ENCODE data around the gene NOS1AP.
"Not testable (repeated sequence)": the region's sequence is repeated elsewhere in the genome, so short reads cannot be mapped to it uniquely, and the experiment has no call there.

The NOS1AP gene

DNA sequence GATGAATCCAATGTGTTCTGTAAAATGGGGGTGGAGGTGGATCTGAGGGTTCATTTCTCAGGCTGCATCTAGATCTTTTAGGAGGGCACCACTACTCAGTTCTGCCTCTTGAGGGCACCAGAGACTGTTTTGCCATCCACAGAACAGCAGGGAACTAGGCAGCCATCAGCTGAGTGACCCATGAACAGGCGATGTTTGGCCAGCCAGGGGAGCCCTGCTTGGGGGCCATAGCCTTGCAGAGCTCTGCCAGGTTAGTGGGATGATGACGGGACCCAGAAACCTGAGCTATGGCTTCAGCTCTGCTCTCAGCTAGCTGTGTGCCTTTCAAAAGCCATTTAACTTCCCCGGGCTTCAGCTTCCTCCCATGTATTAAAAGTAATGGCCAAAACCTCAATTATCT is 13.4 kb upstream of the NOS1AP start:
- DNase-seq (ENCODE audit: low read depth, low spot score), result no peak
- no peak overlapping the region for H3K27ac ChIP-seq

DNA sequence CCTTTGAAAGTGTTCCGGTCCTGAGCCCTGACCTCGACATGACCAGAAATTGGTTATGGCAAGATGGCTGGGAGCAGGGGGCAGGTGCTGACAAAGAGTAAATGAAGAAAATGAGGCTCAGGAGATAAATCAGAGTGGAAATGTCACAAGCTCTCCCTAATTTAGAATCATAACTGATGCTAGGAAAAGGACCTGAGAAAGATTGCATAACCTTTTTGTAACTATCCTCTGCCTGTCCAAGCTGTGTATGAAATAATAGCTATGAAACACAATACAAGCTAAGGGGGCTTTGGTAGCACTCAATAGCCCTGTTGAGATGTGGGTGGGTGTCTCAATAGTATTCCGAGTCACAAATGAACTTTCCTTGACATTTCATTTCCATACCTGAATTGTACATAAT is 12.9 kb upstream of the NOS1AP start:
- no peak for DNase-seq (ENCODE audit: low read depth, low spot score)
- H3K27ac ChIP-seq, result no peak overlapping the region

DNA sequence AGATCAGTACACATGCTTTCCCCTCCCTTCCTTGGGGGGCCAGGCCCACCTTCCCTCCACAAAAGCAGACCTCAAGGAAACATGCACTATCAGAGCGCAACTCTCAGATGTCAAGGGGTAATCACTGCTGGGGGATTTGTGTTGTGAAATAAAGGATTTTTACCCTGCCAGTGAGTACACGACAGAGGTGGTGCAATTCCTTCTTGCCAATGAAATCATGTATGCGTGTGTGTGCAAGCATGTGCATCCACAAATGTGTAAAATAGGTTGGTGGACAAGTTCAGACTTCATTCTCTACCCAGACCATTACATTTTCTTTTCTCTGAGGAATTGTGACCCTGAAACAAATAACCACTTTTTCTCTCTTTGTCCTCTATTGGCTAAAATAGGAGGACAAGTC is 9.8 kb upstream of the NOS1AP start:
- DNase-seq (ENCODE audit: low read depth, low spot score), result no peak
- H3K27ac ChIP-seq, result no peak overlapping the region

DNA sequence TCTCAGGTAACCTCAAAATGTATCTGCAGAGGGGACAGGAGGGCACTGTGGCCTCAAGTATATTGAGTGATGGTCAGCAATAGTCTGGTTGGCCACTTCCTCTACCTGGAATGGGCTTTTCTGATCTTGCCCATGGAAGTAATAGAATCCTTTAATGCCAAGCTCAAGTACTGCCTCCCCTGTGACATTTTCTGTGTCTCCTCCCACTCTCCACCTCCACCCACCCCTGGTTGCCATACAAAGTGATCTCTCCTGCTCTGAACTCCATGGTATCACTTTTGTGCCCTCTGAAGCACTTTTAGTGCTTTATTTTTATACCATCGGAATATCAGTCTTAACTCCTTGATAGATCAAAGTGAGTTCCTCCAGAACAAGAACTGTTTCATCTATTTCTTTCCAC is 9.2 kb upstream of the NOS1AP start:
- H3K27ac ChIP-seq, result no peak overlapping the region
- DNase-seq (ENCODE audit: low read depth, low spot score), result no peak

DNA sequence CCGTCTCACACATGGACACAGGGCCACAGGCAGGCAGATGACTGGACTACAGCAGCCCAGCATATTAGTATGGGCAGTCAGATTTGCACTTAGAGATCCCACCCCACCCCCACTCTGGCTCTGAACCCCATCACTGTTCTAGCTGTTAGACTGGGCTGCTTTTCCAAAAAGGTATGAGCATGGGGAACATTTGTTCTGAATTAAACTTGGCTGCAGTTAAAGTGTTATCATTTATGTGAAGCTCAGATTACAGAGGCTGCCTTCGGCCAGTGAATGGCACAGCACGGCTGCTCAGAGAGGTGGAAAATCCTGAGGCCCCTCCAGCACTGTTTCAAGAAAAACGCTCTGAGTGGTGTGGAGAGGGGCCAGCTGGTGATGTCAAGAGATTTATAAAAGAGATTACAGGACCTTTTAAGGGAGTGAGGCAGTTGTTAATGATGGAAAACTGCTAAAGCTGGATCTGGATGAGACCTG is 6.9 kb upstream of the NOS1AP start:
- DNase-seq (ENCODE audit: low read depth, low spot score), result no peak
- H3K27ac ChIP-seq, result no peak overlapping the region

DNA sequence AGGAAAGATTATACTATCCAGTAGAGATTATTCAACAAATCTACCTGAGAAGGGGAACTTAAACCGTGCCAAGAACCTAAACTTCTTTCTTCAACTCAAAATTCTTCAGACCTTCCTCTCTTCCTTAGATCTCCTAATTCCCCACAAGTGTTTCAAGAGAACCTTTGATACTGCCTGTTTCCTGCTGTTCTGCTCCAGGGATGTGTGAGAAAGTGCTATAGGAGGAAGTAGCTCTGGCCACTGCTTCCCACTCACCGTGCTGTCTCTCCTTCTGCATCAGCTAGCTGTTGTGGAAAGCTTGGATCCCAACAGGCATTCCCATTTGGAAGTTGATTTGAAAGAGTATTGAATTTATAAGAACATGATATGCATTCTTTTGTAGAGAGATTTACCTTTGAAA is 4.5 kb upstream of the NOS1AP start:
- no peak for DNase-seq (ENCODE audit: low read depth, low spot score)

DNA sequence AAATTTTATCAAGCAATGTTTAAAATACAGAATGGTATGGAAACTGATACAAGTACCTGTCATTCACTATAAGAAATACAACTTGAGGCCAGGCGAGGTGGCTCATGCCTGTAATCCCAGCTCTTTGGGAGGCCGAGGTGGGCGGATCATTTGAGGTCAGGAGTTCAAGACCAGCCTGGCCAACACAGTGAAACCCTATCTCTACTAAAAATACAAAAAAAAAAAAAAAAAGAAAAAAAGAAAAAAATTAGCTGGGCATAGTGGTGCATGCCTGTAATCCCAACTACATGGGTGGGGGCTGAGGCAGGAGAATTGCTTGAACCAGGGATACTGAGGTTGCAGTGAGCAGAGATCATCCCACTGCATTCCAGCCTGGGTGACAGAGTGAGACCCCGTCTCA is 2.7 kb upstream of the NOS1AP start:
- DNase-seq (ENCODE audit: low read depth, low spot score); H3K27ac ChIP-seq: not testable (repeated sequence)

More for the DNA sequence above, 4.5 kb upstream of the NOS1AP start:
- no peak overlapping the region for H3K27ac ChIP-seq

DNA sequence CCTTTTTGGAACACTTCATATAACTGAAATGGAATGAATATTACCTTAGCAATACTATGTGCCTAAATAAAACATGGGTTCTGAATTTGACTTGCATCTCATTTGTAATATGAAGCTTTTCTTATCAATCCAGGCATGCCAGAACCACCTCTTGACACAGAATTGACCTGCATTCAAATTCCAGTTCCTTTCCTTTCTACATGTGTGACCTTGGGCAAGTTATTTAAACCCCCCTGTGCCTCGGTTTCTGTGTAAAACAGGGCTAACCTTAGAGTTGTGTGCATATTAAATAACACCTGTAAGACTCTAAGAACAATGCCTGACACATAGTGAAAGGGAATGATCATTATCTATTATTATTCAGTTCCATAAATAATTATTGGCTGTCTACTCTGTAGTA is 2.0 kb upstream of the NOS1AP start:
- H3K27ac ChIP-seq, result no peak overlapping the region

DNA sequence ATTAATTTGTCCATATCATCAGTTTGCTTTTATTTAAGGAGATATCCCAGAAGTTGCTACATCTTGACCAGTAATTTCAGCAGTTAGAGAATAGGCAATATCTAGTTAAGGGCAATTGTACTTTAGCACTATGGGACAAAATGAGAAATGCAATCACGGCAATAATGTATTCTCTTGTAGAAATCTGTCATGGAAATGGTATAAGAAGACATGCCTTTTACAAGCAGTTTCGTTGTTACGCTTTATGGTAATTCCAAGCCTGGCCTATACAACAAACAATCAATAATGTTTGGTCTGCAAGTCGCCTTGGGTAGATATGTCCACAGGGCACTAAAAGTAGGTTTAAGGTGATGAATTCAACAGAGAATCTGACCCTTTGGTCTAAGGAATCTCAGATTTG is 1.2 kb upstream of the NOS1AP start:
- H3K27ac ChIP-seq, result no peak overlapping the region
- no peak for DNase-seq (ENCODE audit: low read depth, low spot score)

More for the DNA sequence above, 2.0 kb upstream of the NOS1AP start:
- DNase-seq (ENCODE audit: low read depth, low spot score), result no peak

DNA sequence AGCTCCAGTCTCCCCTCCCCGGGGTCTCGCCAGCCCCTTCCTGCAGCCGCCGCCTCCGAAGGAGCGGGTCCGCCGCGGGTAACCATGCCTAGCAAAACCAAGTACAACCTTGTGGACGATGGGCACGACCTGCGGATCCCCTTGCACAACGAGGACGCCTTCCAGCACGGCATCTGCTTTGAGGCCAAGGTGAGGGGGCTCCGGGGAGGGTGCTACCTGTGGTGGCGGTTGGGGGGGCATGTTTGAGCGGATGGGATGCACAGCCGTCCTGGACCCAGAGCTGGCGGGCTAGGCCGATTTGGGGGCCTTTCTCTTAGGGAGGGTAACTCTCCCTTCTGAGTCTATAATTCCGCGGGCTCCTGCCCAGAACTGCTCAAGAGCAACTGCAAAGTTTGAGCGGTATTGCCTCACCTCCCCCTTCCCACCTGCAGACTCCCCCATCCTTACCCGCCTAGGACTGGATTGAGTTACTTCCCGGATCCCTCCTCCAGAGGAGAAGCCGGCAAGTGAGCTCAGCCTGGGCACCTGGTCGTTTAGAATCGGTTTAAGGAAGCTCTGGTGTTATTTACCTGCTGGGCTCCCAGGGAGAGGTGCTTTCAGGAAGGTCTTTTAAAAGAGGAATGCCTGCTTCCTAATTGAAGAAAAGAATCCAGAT is 730 bp downstream of the NOS1AP start:
- no peak for DNase-seq (ENCODE audit: low read depth, low spot score)
- H3K27ac ChIP-seq, result no peak overlapping the region

DNA sequence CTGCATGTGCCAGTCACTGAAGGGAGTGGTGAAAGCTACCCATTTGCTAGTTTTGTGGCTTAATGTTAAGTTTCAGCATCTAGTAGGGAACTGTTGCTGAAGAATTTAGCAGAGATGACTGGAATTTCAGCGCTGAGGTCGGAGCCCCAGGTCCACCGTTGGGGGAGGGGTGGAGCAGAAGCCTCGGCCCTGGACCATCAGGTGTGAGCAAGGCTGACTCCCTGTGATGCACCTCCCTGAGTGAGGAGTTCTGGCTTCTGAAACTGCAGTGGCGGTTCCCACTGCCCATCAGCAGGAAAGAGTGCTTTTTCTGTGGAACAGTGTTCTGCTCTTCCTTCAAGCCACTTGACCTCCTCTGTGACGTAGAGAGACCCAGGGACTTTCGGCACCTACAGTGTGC is 1.3 kb downstream of the NOS1AP start:
- H3K27ac ChIP-seq, result no peak overlapping the region
- DNase-seq (ENCODE audit: low read depth, low spot score), result no peak

DNA sequence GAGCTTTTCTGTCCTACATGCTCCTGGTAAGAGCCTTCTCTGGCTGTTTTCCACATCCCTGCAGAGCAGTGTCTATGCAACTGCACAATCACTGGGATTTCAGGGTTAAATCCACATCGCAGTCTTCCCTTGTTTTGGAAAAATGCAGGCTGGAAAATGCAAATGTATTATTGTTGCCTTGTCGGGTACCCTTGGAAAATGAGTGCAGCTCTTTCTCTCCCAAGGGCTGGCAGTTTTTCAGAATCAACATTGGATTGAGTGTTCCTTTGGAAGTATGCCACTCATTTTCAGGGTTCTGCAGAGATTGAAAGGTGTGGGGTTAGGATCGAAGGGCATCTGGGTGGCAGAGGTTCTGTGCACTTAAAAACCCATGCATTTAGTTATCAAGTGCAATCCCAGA is 3.2 kb downstream of the NOS1AP start:
- DNase-seq (ENCODE audit: low read depth, low spot score), result no peak
- H3K27ac ChIP-seq, result no peak overlapping the region

DNA sequence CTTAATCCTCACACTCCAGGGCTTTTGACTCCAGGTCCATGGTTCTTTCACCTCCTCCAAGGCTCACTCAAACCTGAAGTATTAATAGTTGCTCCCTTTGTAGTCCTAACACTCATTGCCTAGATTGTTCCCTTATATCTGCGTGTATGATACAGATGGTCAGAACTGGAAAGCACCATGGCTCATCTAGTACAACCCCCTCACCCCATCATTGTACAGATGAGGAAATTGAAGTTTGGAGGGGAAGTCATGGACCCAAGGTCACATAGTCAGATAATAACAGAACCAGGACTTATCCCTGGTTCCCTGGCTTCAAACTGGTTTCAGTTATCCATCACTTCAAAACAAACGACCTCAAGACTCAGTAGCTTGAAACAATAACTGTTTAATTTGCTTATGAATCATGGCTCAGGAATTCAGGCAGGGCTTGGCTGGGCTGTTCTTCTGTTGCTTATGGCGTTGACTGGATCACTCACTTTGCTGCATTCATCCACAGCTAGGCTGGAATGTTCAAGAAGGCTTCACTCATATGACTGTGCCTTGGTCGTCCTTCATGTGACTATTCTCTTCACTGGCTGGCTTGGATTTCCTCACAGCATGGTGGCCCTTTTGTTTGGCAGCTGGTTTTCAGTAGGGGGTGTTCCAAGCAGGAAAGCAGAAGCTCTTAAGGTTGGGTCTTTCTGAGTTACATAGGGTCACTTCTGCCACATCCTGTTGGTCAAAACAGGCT is 5.0 kb downstream of the NOS1AP start:
- H3K27ac ChIP-seq, result no peak overlapping the region
- no peak for DNase-seq (ENCODE audit: low read depth, low spot score)

DNA sequence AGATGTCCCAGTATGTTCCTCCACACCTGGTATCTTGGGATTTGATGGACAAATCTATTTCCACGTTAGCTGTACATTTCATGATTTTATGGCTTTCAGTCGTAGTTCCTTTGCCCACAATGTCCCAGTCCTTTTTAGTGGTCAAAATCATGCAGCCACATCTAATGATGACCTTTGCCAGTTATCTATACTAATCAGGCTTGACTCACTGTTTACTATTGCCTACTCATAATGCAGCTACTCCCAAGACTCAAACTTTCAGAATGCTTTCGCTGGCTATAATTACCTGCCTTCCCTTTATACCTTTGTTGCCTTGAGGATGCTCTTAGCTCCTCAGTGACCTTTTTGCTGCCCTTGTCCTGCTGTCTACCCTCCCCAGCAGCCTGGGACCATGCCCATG is 6.4 kb downstream of the NOS1AP start:
- DNase-seq (ENCODE audit: low read depth, low spot score), result no peak
- no peak overlapping the region for H3K27ac ChIP-seq

DNA sequence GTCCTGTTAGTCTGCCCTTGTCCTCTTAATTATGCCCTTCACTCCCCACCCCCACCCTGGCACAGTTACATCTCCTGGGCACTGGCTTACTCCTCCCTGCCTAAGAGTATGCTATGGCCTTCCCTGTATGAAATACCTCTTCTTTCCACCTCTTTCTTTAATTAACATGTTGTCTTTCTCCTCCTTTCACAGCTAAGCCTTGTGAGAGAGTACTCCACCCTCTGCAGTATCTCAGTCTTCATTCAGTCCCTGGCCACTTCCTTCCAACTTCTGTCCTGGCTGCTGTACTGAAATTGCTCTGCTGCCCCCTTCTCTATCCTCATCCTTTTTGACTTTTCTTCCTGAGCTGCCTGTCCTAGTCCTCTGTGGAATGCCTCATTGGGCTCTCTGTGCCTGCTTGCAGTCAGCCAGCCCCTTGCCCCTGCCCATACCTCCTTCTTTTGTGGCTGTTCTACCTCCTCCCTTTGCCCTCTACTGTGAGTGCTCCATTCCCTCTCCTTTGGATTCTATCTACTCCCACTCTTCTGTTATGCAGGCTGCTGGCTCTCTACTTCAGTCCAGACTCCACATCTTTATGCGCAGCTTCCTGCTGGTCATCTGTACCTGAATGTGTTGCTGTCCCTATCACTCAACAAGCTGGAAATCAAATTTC is 8.3 kb downstream of the NOS1AP start:
- no peak for DNase-seq (ENCODE audit: low read depth, low spot score)
- H3K27ac ChIP-seq, result no peak overlapping the region

DNA sequence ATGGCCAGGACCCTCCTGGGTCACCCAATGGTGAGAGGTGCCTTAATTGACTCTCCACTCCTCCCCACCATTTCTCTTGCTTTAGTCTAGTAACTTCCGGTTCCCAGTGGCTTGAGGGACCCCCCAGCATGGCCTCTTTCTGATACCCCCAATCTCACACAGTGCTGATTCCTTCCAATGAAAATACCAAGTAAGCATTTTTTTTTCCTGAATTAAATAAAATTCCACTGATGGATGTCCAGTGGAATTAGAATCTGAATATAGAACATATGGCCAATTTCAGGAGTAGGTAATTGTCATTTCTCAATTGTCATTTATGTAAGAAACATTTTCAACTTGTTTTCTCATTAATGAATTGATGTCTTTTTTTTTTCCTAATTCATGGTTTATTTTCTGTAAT is 9.5 kb downstream of the NOS1AP start:
- DNase-seq (ENCODE audit: low read depth, low spot score), result no peak
- H3K27ac ChIP-seq, result no peak overlapping the region

DNA sequence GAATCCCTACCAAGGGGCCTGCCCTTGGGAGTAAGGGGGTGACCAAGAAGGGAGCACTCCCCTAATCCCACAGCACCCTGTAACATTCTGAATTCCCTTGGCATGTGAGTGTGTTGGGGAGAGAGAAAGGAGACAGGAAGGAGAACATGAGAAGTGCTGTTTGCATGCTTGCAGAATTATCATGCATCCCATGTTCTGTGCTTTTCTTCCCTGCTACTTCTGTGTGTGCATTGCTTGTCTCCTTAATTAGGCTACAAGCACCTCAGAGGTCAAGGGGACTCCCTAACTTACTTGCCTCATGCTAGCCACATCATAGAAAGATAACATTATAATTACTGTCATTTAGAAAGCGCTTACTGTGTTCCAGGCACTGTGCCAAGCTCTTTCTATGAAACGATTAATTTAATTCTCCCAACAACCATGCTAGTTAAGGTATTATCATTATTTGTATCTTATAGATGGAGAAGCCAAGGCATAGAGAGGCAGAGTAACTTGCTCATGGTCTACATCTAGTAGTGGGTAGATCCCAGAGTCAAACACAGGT is 11.1 kb downstream of the NOS1AP start:
- no peak overlapping the region for H3K27ac ChIP-seq
- no peak for DNase-seq (ENCODE audit: low read depth, low spot score)

DNA sequence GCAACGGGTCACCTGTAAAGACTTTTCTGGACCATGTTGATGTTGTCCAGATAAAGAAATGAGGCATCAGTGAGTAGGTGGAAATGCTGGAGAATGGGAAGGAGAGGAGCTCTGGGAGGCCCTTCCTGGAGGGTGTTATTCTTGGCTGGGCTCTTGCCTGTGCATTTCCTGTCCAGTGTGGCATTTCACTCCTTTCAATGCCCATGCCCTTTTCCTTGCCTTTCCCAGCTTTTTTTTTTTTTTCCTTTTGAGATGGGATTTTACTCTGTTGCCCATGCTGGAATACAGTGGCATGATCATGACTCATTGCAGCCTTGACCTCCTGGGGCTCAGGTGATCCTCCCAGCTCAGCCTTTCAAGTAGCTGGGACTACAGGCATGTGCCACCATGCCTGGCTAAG is 11.8 kb downstream of the NOS1AP start:
- no peak for DNase-seq (ENCODE audit: low read depth, low spot score)
- H3K27ac ChIP-seq, result no peak overlapping the region

DNA sequence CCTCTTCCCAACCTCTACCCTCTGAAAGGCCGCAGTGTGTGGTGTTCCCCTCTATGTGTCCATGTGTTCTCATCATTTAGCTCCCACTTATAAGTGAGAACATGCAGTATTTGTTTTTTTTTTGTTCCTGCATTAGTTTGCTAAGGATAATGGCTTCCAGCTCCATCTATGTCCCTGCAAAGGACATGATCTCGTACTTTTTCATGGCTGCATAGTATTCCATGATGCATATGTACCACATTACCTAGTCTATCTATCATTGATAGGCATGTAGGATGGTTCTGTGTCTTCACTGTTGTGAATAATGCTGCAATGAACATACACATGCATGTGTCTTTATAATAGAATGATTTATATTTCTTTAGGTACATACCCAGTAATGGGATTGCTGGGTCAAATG is 12.6 kb downstream of the NOS1AP start:
- DNase-seq (ENCODE audit: low read depth, low spot score); H3K27ac ChIP-seq: not testable (repeated sequence)

DNA sequence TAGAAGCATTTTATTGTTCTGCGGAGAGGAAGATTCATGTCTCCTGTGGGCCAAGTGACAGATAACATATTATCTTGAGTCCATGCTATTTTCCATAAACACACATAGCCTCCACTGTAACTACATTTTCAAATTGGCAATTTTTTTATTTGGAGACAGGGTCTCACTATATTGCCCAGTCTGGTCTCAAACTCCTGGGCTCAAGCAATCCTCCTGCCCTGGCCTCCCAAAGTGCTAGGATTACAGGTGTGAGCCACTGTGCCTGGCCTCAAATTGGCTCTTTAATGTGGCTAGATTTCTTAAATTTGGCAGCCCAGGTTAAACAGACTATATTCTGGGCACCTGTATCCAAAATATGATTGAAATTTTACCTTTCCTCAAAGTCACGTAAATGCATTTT is 13.8 kb downstream of the NOS1AP start:
- H3K27ac ChIP-seq, result no peak overlapping the region
- DNase-seq (ENCODE audit: low read depth, low spot score), result no peak

DNA sequence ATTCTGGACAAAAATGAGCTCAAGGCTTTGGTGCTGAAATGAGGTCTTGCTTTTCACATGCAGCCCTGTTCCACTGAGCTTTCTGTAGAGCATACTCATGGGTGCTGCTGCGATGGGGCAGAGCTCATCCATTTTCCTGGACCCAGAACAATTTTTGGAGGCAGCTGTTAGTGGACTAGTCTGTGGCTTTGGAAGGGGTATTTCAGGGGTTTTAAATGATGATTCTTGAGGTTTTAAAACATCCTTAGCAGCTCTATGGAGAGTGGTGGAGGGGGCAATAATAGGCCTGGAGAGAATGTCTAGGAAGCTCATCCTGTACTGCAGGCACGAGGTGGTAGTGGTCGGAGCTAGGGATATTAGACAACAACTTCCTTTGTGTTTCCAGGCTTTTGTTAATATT is 16.5 kb downstream of the NOS1AP start:
- H3K27ac ChIP-seq, result no peak overlapping the region
- no peak for DNase-seq (ENCODE audit: low read depth, low spot score)

All from epithelial cell of prostate (primary cell).